SK-N-SH (cell line): ENCODE measurements around the gene MCF2L. TPM values are rescaled to one million over a fixed set of nuclear protein-coding genes. Genes with fewer than 3 reads are reported as not detected.

ENCODE experiments used
- CTCF ChIA-PET: fragments of 300-600, 350-600 bp; formaldehyde crosslinking; extraction: SDS; loops from one replicate; lab custom pipeline; 2021; lab: Yijun Ruan, JAX
- POLR2A ChIA-PET: fragments of 350-600 bp; sonication (Branson Sonifier 250); formaldehyde crosslinking; extraction: SDS; loops from one replicate; lab custom pipeline; 2020; ENCODE audit warnings: antibody characterized with exemption, inconsistent platforms; lab: Yijun Ruan, JAX
- DNase-seq: peaks from one replicate; pipeline ENCODE4 v3.0.0; 2012
- H2AFZ ChIP-seq: fragments of 200-600 bp; sonication (generic); 2 replicates; pipeline ENCODE4 v1.8.1; 2016; ENCODE audit warnings: antibody characterized with exemption, mild to moderate bottlenecking, low read depth
- H3F3A ChIP-seq: fragments of 200-600 bp; sonication (generic); replicated peaks from 2 replicates; pipeline ENCODE3; 2016; ENCODE audit warnings: antibody characterized with exemption, mild to moderate bottlenecking; ENCODE audit not compliant: insufficient read depth
- H3K27ac ChIP-seq, 2 experiments: fragments of 200-500 bp in 1 of 2; fragments of 200-600 bp in 1 of 2; sonication (Bioruptor generic) in 1 of 2; sonication (generic), shearing (Covaris generic) in 1 of 2; 2 replicates each; pipeline versions ENCODE4 v1.5.1 to v1.6.1; 2014 to 2016; ENCODE audit warnings: low read depth in 2 of 2, inconsistent platforms in 1 of 2, low read length in 1 of 2, mild to moderate bottlenecking in 1 of 2, mixed read lengths in 1 of 2
- H3K27me3 ChIP-seq: fragments of 200-600 bp; sonication (generic), shearing (Covaris generic); 2 replicates; pipeline ENCODE4 v1.6.1; 2016; ENCODE audit warnings: mixed run types; ENCODE audit not compliant: insufficient read depth
- H3K36me3 ChIP-seq, 2 experiments: fragments of 200-500 bp in 1 of 2; fragments of 200-600 bp in 1 of 2; sonication (Bioruptor generic) in 1 of 2; sonication (generic) in 1 of 2; replicated peaks in 1 of 2; 2 replicates each; pipeline versions ENCODE3 to v1.5.1; 2014 to 2016; ENCODE audit warnings: low read length in 1 of 2, mild to moderate bottlenecking in 1 of 2; ENCODE audit not compliant: insufficient read depth in 2 of 2, control insufficient read depth in 1 of 2
- H3K4me1 ChIP-seq, 2 experiments: fragments of 200-500 bp in 1 of 2; fragments of 200-600 bp in 1 of 2; sonication (Bioruptor generic) in 1 of 2; sonication (generic), shearing (Covaris generic) in 1 of 2; 2 replicates each; pipeline versions ENCODE4 v1.5.1 to v1.6.1; 2014 to 2016; ENCODE audit warnings: low read depth in 1 of 2, low read length in 1 of 2, mixed run types in 1 of 2; ENCODE audit not compliant: insufficient read depth in 2 of 2, control insufficient read depth in 1 of 2
- H3K4me2 ChIP-seq: fragments of 200-600 bp; sonication (generic), shearing (Covaris generic); 2 replicates; pipeline ENCODE4 v1.6.1; 2017; ENCODE audit warnings: mixed run types
- H3K4me3 ChIP-seq, 2 experiments: fragments of 200-500 bp in 1 of 2; fragments of 200-600 bp in 1 of 2; sonication (Bioruptor generic) in 1 of 2; sonication (generic), shearing (Covaris generic) in 1 of 2; 2 replicates each; pipeline versions ENCODE4 v1.5.1 to v1.8.1; 2014 to 2016; ENCODE audit warnings: low read depth in 2 of 2, inconsistent platforms in 1 of 2, low read length in 1 of 2, mild to moderate bottlenecking in 1 of 2, mixed read lengths in 1 of 2, moderate library complexity in 1 of 2
- H3K79me2 ChIP-seq: fragments of 200-600 bp; sonication (generic); 2 replicates; pipeline ENCODE4 v1.8.1; 2017; ENCODE audit warnings: mild to moderate bottlenecking; ENCODE audit not compliant: insufficient read depth
- H3K9ac ChIP-seq: fragments of 200-600 bp; sonication (generic); 2 replicates; pipeline ENCODE4 v1.6.1; 2017; ENCODE audit warnings: mixed run types
- H3K9me2 ChIP-seq: fragments of 200-600 bp; sonication (generic); 2 replicates; pipeline ENCODE4 v1.6.1; 2017; ENCODE audit warnings: mixed run types
- H3K9me3 ChIP-seq: fragments of 200-600 bp; sonication (generic); 2 replicates; pipeline ENCODE4 v1.6.1; 2017; ENCODE audit warnings: mixed run types, mild to moderate bottlenecking, moderate library complexity
- H4K20me1 ChIP-seq: fragments of 200-600 bp; sonication (generic); 2 replicates; pipeline ENCODE4 v1.6.1; 2017; ENCODE audit warnings: mild to moderate bottlenecking, mixed run types; ENCODE audit not compliant: insufficient read depth
- CTCF ChIP-seq: fragments of 200-600 bp; sonication (generic); IDR thresholded peaks from 2 replicates; pipeline ENCODE4 v1.6.1; 2017; ENCODE audit warnings: antibody characterized with exemption, mild to moderate bottlenecking, moderate library complexity
- EP300 ChIP-seq, 2 experiments: IDR thresholded peaks; 2 replicates each; pipeline versions ENCODE4 v1.4.0 to v1.6.1; 2012; ENCODE audit warnings: borderline replicate concordance in 1 of 2, low read depth in 1 of 2, low read length in 1 of 2
- MAX ChIP-seq: IDR thresholded peaks from 2 replicates; pipeline ENCODE4 v1.4.0; 2012; ENCODE audit warnings: low read depth
- MEF2A ChIP-seq: IDR thresholded peaks from 2 replicates; pipeline ENCODE4 v1.4.0; 2012; ENCODE audit warnings: low read depth, borderline replicate concordance
- NFIC ChIP-seq: IDR thresholded peaks from 2 replicates; pipeline ENCODE4 v1.4.0; 2012; ENCODE audit warnings: borderline replicate concordance
- NRF1 ChIP-seq: IDR thresholded peaks from 2 replicates; pipeline ENCODE4 v1.6.1; 2012; ENCODE audit warnings: low read depth, mild to moderate bottlenecking, low read length
- POLR2AphosphoS5 ChIP-seq: IDR thresholded peaks from 2 replicates; pipeline ENCODE4 v1.6.1; 2012; ENCODE audit warnings: low read depth, low read length
- RFX5 ChIP-seq: IDR thresholded peaks from 2 replicates; pipeline ENCODE4 v1.6.1; 2012; ENCODE audit warnings: mild to moderate bottlenecking, improper control_type of control experiment, low read length
- SMC3 ChIP-seq: IDR thresholded peaks from 2 replicates; pipeline ENCODE4 v1.6.1; 2012; ENCODE audit warnings: low read depth, low read length, improper control_type of control experiment
- TEAD4 ChIP-seq: IDR thresholded peaks from 2 replicates; pipeline ENCODE4 v1.4.0; 2012; ENCODE audit warnings: mild to moderate bottlenecking, borderline replicate concordance; ENCODE audit not compliant: insufficient read depth
- USF2 ChIP-seq: fragments of 150-350 bp; IDR thresholded peaks from 2 replicates; pipeline ENCODE4 v1.6.1; 2017; ENCODE audit warnings: antibody characterized with exemption, low read length, low read depth, borderline replicate concordance
- YY1 ChIP-seq: IDR thresholded peaks from 2 replicates; pipeline ENCODE4 v1.4.0; 2012; ENCODE audit warnings: low read depth, mild to moderate bottlenecking
- WGBS: methylation state at CpG from one replicate; pipeline ENCODE4 v1.1.6; 2017; ENCODE audit warnings: low lambda C conversion rate; 5-methylcytosine and 5-hydroxymethylcytosine counted together
- polyA plus RNA-seq, 3 experiments: library from polyadenylated mRNA; depleted of rRNA; stranded (reverse); fragments of >200 nt; gene quantifications; 2 replicates each; pipeline ENCODE4 v1.2.3, GENCODE V29; 2012

MCF2L gene
- polyA plus RNA-seq, 1 of the 3 experiments (the other 2 are of a cell fraction) = 0.56 TPM

GRCh38 chr13:113137691-113138298 is 168.8 kb downstream of the MCF2L start:
- H3K9ac ChIP-seq = no peak overlapping the region
- TF ChIP-seq NRF1 (no peak), MEF2A (no peak)
- TF ChIP-seq, all 33 proteins: peak for 0
- H3K27me3 ChIP-seq = no peaks in the 10 kb centered on the region
- WGBS = 76% methylated on average over 11 of the region's 11 CpGs
- CTCF ChIA-PET = no interaction called here
- peaks cover 6% of the 10 kb centered on the region for H3F3A ChIP-seq
- H4K20me1 ChIP-seq = no peaks in the 10 kb centered on the region
- no peaks in the 10 kb centered on the region for H3K36me3 ChIP-seq
- no peak overlapping the region for H3K27ac ChIP-seq
- no peaks in the 10 kb centered on the region for H3K79me2 ChIP-seq
- POLR2A ChIA-PET = no interaction called here
- H3K9me3 ChIP-seq = no peaks in the 10 kb centered on the region
- no peaks in the 10 kb centered on the region for H3K9me2 ChIP-seq
- H2AFZ ChIP-seq = no peak overlapping the region
- H3K4me1 ChIP-seq = no peaks in the 10 kb centered on the region
- no peak for DNase-seq
- no peak overlapping the region for H3K4me2 ChIP-seq
- H3K4me3 ChIP-seq = no peak overlapping the region

- no peak overlapping the region for H3K4me3 ChIP-seq
- no peak overlapping the region for H3K4me2 ChIP-seq
- H3K79me2 ChIP-seq = no peaks in the 10 kb centered on the region
- no peak for TF ChIP-seq MEF2A
- no peak for TF ChIP-seq NFIC
- ChIA-PET POLR2A (no interaction called here), CTCF (no interaction called here)
- no peak overlapping the region for H2AFZ ChIP-seq
- no peaks in the 10 kb centered on the region for H3K36me3 ChIP-seq
- no peaks in the 10 kb centered on the region for H3K27me3 ChIP-seq
- no peaks in the 10 kb centered on the region for H3K9me3 ChIP-seq
- no peak for DNase-seq
- peaks cover 6% of the 10 kb centered on the region for H3F3A ChIP-seq
- H3K4me1 ChIP-seq = no peaks in the 10 kb centered on the region
- H3K9ac ChIP-seq = no peak overlapping the region
- no peak overlapping the region for H3K27ac ChIP-seq
- 78% methylated on average over 16 of the region's 16 CpGs for WGBS
- H3K9me2 ChIP-seq = no peaks in the 10 kb centered on the region
- no peaks in the 10 kb centered on the region for H4K20me1 ChIP-seq
These were observed 170.0 kb downstream of the MCF2L start for GRCh38 chr13:113138792-113139551.

GRCh38 chr13:113139577-113139976 is 170.6 kb downstream of the MCF2L start:
- TF ChIP-seq EP300 (IDR thresholded peaks at IDR 0.05; ENCODE audit: borderline replicate concordance in 1 of 2, low read depth in 1 of 2, low read length in 1 of 2) = no peak
- no peak for TF ChIP-seq USF2
- no peak for TF ChIP-seq NFIC
- TF ChIP-seq RFX5 = no peak
- TF ChIP-seq SMC3 = no peak
- no peak for TF ChIP-seq MAX
- TF ChIP-seq YY1 = no peak
- TF ChIP-seq POLR2AphosphoS5 = no peak
- no peak for TF ChIP-seq TEAD4
- TF ChIP-seq CTCF = no peak
- TF ChIP-seq, all 33 proteins: peak for 0
- Histone ChIP-seq H3K4me2 (no peak overlapping the region), H3K27ac (no peak overlapping the region), H4K20me1 (no peaks in the 10 kb centered on the region), H2AFZ (no peak overlapping the region), H3K9ac (no peak overlapping the region), H3K36me3 (no peaks in the 10 kb centered on the region), H3K27me3 (no peaks in the 10 kb centered on the region), H3F3A (peaks cover 6% of the 10 kb centered on the region), H3K4me1 (no peaks in the 10 kb centered on the region), H3K9me3 (no peaks in the 10 kb centered on the region), H3K4me3 (no peak overlapping the region), H3K9me2 (no peaks in the 10 kb centered on the region), H3K79me2 (no peaks in the 10 kb centered on the region)
- DNase-seq = no peak
- 52% methylated on average over 5 of the region's 5 CpGs for WGBS
- CTCF ChIA-PET = no interaction called here
- POLR2A ChIA-PET = no interaction called here
